ENCODE measurements around the gene TRABD2A.

Gene TRABD2A

DNA sequence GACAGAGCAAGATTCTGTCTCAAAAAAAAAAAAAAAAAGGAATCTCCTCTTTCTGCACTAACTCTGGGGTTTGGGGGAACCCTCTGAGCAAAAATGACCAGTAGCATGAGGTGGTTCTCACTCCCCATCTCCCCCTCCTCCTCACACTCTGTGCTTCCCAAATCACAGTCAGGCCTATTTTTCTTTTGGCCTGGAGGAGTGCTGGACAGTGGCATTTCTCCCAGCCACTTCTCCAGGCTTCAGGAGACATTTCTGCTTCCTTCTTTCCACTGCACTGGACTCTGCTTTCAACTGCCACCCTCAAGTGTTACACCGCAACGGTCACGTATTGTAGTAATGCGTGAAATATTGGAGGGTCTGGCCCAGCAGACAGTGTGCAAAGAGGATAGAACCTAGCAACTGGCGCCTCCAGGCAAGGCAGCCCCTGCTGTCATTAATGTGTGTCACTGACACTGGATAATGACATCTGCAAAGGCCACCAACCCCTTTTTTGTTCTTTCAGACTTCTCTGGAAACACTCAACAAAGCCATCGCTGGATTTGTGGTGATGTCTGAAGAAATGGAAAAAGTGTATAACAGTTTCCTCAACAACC, 68.9 kb downstream of the TRABD2A start:
- DNase-seq (ENCODE audit: extremely low read depth, low read depth), result no peak
- TF ChIP-seq, protein P1, sequence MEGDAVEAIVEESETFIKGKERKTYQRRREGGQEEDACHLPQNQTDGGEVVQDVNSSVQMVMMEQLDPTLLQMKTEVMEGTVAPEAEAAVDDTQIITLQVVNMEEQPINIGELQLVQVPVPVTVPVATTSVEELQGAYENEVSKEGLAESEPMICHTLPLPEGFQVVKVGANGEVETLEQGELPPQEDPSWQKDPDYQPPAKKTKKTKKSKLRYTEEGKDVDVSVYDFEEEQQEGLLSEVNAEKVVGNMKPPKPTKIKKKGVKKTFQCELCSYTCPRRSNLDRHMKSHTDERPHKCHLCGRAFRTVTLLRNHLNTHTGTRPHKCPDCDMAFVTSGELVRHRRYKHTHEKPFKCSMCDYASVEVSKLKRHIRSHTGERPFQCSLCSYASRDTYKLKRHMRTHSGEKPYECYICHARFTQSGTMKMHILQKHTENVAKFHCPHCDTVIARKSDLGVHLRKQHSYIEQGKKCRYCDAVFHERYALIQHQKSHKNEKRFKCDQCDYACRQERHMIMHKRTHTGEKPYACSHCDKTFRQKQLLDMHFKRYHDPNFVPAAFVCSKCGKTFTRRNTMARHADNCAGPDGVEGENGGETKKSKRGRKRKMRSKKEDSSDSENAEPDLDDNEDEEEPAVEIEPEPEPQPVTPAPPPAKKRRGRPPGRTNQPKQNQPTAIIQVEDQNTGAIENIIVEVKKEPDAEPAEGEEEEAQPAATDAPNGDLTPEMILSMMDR (IDR thresholded peaks at IDR 0.05; ENCODE audit: low read depth, low read length), result no peak

DNA sequence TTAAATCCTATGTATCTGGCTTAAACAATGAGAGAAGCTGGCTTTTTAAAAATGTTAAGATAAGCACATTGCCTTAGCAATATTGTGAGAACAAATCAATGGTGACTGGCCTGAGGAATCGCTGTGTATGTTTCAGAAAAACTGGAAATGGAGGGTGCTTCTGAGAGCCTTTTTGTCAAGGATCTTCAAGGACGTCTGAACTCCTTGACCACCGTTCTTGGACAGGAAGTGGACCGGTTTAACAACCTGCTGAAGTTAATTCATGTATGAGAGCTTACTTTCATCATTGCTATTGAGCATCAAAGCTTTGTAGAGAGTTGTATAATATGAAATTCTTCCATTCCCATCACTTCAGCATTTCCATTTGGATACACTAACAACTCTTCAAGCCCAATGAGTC, 72.6 kb downstream of the TRABD2A start:
- TF ChIP-seq, protein P1 (IDR thresholded peaks at IDR 0.05; ENCODE audit: low read depth, low read length), result no peak
- DNase-seq (ENCODE audit: extremely low read depth, low read depth), result no peak

DNA sequence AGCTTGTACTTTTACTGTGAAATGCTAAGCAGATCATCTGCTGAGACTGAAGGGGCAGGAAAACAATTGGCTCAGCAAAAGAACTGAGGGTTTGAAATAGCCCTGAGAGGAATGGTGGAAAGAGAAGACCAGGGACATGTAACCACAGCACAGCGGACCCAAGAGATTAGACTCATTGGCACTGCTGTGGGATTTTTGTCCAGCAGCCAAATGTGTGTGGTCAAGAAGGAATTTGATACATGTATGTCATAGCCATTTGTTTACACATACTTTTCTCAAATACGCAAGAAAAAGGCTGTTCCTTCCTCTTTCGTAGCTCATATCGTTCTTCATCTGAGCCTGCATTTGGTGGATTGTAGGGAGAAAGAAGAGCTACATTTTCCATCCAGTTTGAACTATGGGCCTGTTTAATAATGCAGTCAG, 73.8 kb downstream of the TRABD2A start:
- DNase-seq (ENCODE audit: extremely low read depth, low read depth), result peak; percentile 94

DNA sequence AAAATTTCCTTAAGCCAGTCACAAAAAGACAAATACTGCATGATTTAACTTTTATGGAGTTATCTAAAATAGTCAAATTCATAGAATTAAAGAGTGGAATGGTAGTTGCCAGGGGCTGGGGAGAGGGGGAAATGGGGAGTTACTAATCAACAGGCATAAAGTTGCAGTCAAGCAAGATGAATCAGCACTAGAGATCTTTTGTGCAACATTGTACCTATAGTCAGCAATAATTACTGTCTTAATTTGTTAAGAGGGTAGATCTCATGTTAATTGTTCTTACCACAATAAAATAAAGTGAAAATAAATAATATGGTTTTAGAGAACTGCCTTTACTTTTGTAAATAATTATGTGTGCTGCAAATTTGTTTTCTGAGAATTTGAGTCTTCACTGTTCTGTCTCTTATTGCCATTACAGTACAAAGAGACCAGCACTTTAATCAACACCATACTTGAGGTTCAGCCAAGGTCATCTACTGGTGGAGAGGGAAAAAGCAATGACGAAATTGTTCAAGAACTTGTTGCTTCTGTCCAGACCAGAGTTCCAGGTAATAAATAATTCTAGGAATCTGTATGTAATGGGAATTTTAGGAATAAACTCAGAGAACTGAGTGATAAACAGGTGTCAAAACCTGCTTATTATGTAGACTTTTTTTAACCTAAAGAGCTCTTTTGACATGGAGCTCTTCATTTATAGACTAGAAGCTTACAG, 75.5 kb downstream of the TRABD2A start:
- TF ChIP-seq, protein P1 (IDR thresholded peaks at IDR 0.05; ENCODE audit: low read depth, low read length), result no peak
- DNase-seq (ENCODE audit: extremely low read depth, low read depth), result no peak

More for the DNA sequence above, 73.8 kb downstream of the TRABD2A start:
- TF ChIP-seq, protein P1 (IDR thresholded peaks at IDR 0.05; ENCODE audit: low read depth, low read length), result no peak

DNA sequence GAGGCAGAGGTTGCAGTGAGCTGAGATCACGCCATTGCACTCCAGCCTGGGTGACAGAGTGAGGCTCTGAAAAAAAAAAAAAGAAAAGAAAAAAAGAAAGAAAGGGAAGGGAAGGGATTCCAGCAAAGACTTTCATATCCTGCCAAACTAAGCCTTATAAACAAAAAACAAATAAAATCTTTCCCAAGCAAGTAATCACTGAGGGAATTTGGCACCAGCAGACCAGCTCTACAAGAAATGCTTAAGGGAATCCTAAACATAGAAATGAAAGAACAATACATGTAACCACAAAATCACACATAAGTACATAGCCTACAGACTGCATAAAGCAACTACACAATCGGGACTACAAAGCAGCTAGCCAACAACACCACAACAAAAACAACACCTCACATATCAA, 79.1 kb downstream of the TRABD2A start:
- TF ChIP-seq, protein P1 (IDR thresholded peaks at IDR 0.05; ENCODE audit: low read depth, low read length), result no peak
- no peak for DNase-seq (ENCODE audit: extremely low read depth, low read depth)

DNA sequence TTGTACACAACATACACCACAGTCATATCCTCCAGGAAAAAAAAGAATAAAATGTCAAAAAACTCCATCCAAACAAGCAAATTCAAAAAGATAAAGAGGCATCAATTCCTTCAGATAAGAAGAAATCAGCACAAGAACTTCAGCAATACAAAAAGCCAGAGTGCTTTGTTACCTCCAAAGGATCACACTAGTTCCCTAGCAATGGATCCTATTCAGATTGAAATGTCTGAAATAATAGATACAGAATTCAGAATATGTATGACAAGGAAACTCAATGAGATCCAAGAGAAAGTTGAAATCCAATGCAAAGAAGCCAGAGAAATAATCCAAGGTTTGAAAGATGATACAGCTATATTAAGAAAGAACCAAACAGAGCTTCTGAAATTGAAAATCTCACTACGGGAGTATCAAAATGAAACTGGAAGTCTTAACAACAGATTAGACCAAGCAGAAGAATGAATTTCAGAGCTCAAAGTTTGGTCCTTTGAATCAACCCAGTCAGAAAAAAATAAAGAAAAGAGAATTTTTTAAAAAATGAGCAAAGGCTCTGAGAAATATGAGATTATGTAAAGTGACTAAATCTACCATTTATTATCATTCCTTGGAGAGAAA, 80.6 kb downstream of the TRABD2A start:
- DNase-seq (ENCODE audit: extremely low read depth, low read depth), result no peak
- TF ChIP-seq, protein P1 (IDR thresholded peaks at IDR 0.05; ENCODE audit: low read depth, low read length), result no peak

DNA sequence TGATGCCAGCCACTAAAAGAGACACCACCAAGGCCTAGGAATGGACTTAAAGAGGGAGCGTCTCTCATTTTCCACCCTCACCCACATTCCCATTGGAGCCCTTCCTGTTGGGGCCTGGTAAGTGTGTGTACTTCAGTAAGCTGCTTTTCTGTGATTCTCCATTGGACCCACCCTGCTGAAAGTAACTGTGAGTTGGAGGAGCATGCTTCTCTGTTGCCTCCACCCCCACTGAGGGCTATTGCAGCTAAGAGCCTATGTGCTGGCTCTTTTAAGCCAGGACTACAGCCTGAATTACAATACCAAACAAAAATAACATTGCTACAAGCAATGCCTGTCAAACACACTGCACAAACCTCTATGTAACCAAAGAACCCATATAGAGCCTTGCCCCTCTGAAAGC, 81.1 kb downstream of the TRABD2A start:
- no peak for DNase-seq (ENCODE audit: extremely low read depth, low read depth)
- TF ChIP-seq, protein P1 (IDR thresholded peaks at IDR 0.05; ENCODE audit: low read depth, low read length), result no peak

All from AG09319 (cell line).